H1 (cell line): ENCODE results near the gene HLTF. TPM values are rescaled to one million over a fixed set of nuclear protein-coding genes. Genes with fewer than 3 reads are reported as not detected.

Experiments
- CTCF ChIA-PET: fragments of 300-600 bp; sonication (Branson Sonifier 250); formaldehyde crosslinking; loops from one replicate; lab custom pipeline; 2021; ENCODE audit not compliant: partially characterized antibody; lab: Charles Lee
- POLR2A ChIA-PET: fragments of 300-600 bp; sonication (Branson Sonifier 250); formaldehyde crosslinking; loops from one replicate; lab custom pipeline; 2021; ENCODE audit warnings: inconsistent platforms; ENCODE audit not compliant: partially characterized antibody; lab: Charles Lee
- DNase-seq, 2 experiments: peaks; one replicate each; pipeline versions ENCODE4 v3.0.0 to v3.0.0-alpha.2; 2010 to 2022; ENCODE audit warnings: low spot score in 2 of 2, low read depth in 1 of 2, mixed read lengths in 1 of 2
- FAIRE-seq: peaks from 2 replicates; lab custom pipeline; 2011; peaks lifted over from hg19 to GRCh38; lab: Jason Lieb, UNC
- H2AFZ ChIP-seq: 2 replicates; pipeline ENCODE4 v1.8.1; 2012; ENCODE audit warnings: low read length, inconsistent platforms
- H2AK5ac ChIP-seq: 2 replicates; pipeline ENCODE4 v1.6.1; 2013; ENCODE audit warnings: low read depth, low read length
- H2BK120ac ChIP-seq: replicated peaks from 2 replicates; pipeline ENCODE3; 2013; ENCODE audit warnings: low read depth, low read length, inconsistent platforms
- H2BK12ac ChIP-seq: 2 replicates; pipeline ENCODE4 v1.6.1; 2013; ENCODE audit warnings: low read depth, low read length
- H2BK15ac ChIP-seq: 2 replicates; pipeline ENCODE4 v1.6.1; 2013; ENCODE audit warnings: low read length
- H2BK20ac ChIP-seq: 2 replicates; pipeline ENCODE4 v1.6.1; 2013; ENCODE audit warnings: low read length
- H2BK5ac ChIP-seq: 2 replicates; pipeline ENCODE4 v1.6.1; 2013; ENCODE audit warnings: low read depth, low read length
- H3K14ac ChIP-seq: 2 replicates; pipeline ENCODE4 v1.6.1; 2013; ENCODE audit warnings: inconsistent platforms; ENCODE audit not compliant: insufficient read length
- H3K18ac ChIP-seq: 2 replicates; pipeline ENCODE4 v1.6.1; 2013; ENCODE audit warnings: low read length; ENCODE audit errors: extremely low read depth
- H3K23ac ChIP-seq: 2 replicates; pipeline ENCODE4 v1.6.1; 2013; ENCODE audit warnings: inconsistent platforms; ENCODE audit not compliant: insufficient read length
- H3K23me2 ChIP-seq: 2 replicates; pipeline ENCODE4 v1.6.1; 2013; ENCODE audit warnings: low read depth, low read length
- H3K27ac ChIP-seq: 2 replicates; pipeline ENCODE4 v1.6.1; 2011; ENCODE audit warnings: low read depth, low read length, inconsistent platforms
- H3K27me3 ChIP-seq, 4 experiments: replicated peaks in 1 of 4; 1 replicate in 1 of 4; 2 replicates in 3 of 4; pipeline versions ENCODE4 v1.6.1 to v1.8.1; 2011 to 2013; ENCODE audit warnings: low read length in 3 of 4, mild to moderate bottlenecking in 3 of 4, inconsistent platforms in 2 of 4, mixed read lengths in 2 of 4, moderate library complexity in 1 of 4; ENCODE audit not compliant: control insufficient read depth in 3 of 4, insufficient read depth in 3 of 4; ENCODE audit errors: extremely low read depth in 1 of 4
- H3K36me3 ChIP-seq, 4 experiments: 2 replicates each; pipeline versions ENCODE4 v1.6.1 to v1.8.1; 2011 to 2013; ENCODE audit warnings: mild to moderate bottlenecking in 4 of 4, low read length in 3 of 4, moderate library complexity in 2 of 4, control low read depth in 1 of 4, inconsistent platforms in 1 of 4; ENCODE audit not compliant: insufficient read depth in 4 of 4, control insufficient read depth in 2 of 4
- H3K4ac ChIP-seq: replicated peaks from 2 replicates; pipeline ENCODE3; 2013; ENCODE audit warnings: low read length, low read depth, mixed read lengths, inconsistent platforms; ENCODE audit not compliant: insufficient read length
- H3K4me1 ChIP-seq, 4 experiments: replicated peaks in 1 of 4; 1 replicate in 1 of 4; 2 replicates in 3 of 4; pipeline versions ENCODE4 v1.6.1 to v1.8.1; 2011 to 2013; ENCODE audit warnings: low read length in 3 of 4, inconsistent platforms in 2 of 4, mixed read lengths in 1 of 4; ENCODE audit not compliant: insufficient read depth in 4 of 4, control insufficient read depth in 3 of 4
- H3K4me2 ChIP-seq, 2 experiments: 2 replicates each; pipeline versions ENCODE4 v1.6.1 to v1.8.1; 2011 to 2013; ENCODE audit warnings: low read depth in 2 of 2, low read length in 2 of 2, control low read depth in 1 of 2, inconsistent platforms in 1 of 2, mild to moderate bottlenecking in 1 of 2; ENCODE audit not compliant: insufficient read depth in 1 of 2
- H3K4me3 ChIP-seq, 4 experiments: fragments of 200-600, 300-600 bp in 1 of 4; sonication (generic), shearing (Covaris generic), sonication (Bioruptor Twin) in 1 of 4; 2 replicates each; pipeline versions ENCODE4 v1.5.1 to v1.8.1; 2011 to 2016; ENCODE audit warnings: low read length in 4 of 4, low read depth in 3 of 4, control low read depth in 2 of 4, inconsistent platforms in 2 of 4, mild to moderate bottlenecking in 2 of 4, mixed read lengths in 1 of 4, moderate library complexity in 1 of 4; ENCODE audit not compliant: insufficient read depth in 2 of 4; ENCODE audit errors: extremely low read depth in 1 of 4
- H3K56ac ChIP-seq: replicated peaks from 2 replicates; pipeline ENCODE3; 2013; ENCODE audit warnings: low read depth, mild to moderate bottlenecking, mixed read lengths, low read length, inconsistent platforms; ENCODE audit not compliant: insufficient read length
- H3K79me1 ChIP-seq: 2 replicates; pipeline ENCODE4 v1.6.1; 2013; ENCODE audit warnings: low read depth, low read length, control low read depth
- H3K79me2 ChIP-seq, 2 experiments: 2 replicates each; pipeline versions ENCODE4 v1.6.1 to v1.8.1; 2012 to 2013; ENCODE audit warnings: low read length in 2 of 2, mild to moderate bottlenecking in 2 of 2, inconsistent platforms in 1 of 2; ENCODE audit not compliant: insufficient read depth in 2 of 2, control insufficient read depth in 1 of 2
- H3K9ac ChIP-seq, 4 experiments: replicated peaks in 1 of 4; 1 replicate in 1 of 4; 2 replicates in 3 of 4; pipeline versions ENCODE4 v1.6.1 to v1.8.1; 2011 to 2013; ENCODE audit warnings: low read depth in 3 of 4, low read length in 3 of 4, control low read depth in 2 of 4, mild to moderate bottlenecking in 2 of 4, moderate library complexity in 2 of 4, inconsistent platforms in 1 of 4; ENCODE audit errors: extremely low read depth in 1 of 4
- H3K9me3 ChIP-seq, 2 experiments: 2 replicates each; pipeline versions ENCODE4 v1.6.1 to v1.8.1; 2012 to 2013; ENCODE audit warnings: mild to moderate bottlenecking in 2 of 2, moderate library complexity in 2 of 2, control low read depth in 1 of 2, inconsistent platforms in 1 of 2, low read depth in 1 of 2, low read length in 1 of 2, mixed read lengths in 1 of 2; ENCODE audit not compliant: insufficient read depth in 2 of 2
- H4K20me1 ChIP-seq, 2 experiments: replicated peaks in 1 of 2; 2 replicates each; pipeline versions ENCODE3 to v1.8.1; 2011 to 2013; ENCODE audit warnings: inconsistent platforms in 2 of 2, low read length in 2 of 2, mild to moderate bottlenecking in 1 of 2; ENCODE audit not compliant: insufficient read depth in 2 of 2, control insufficient read depth in 1 of 2
- H4K5ac ChIP-seq: 2 replicates; pipeline ENCODE4 v1.6.1; 2013; ENCODE audit warnings: low read length, low read depth, mixed read lengths, inconsistent platforms; ENCODE audit not compliant: insufficient read length
- H4K8ac ChIP-seq: 2 replicates; pipeline ENCODE4 v1.8.0; 2013; ENCODE audit warnings: mild to moderate bottlenecking, moderate library complexity, low read length, inconsistent platforms; ENCODE audit not compliant: insufficient read depth; ENCODE audit errors: extremely low read depth
- H4K91ac ChIP-seq: replicated peaks from 2 replicates; pipeline ENCODE3; 2013; ENCODE audit warnings: low read length, mixed read lengths, inconsistent platforms; ENCODE audit not compliant: insufficient read length
- BRCA1 ChIP-seq: IDR thresholded peaks from 2 replicates; pipeline ENCODE4 v1.6.1; 2012; ENCODE audit warnings: low read depth, low read length, improper control_type of control experiment
- CEBPB ChIP-seq: IDR thresholded peaks from 2 replicates; pipeline ENCODE4 v1.6.1; 2012; ENCODE audit warnings: low read depth, low read length
- CHD2 ChIP-seq: IDR thresholded peaks from 2 replicates; pipeline ENCODE4 v1.6.1; 2012; ENCODE audit warnings: low read length, improper control_type of control experiment
- CREB1 ChIP-seq: IDR thresholded peaks from 2 replicates; pipeline ENCODE4 v1.6.1; 2012; ENCODE audit warnings: inconsistent platforms
- EGR1 ChIP-seq: IDR thresholded peaks from 2 replicates; pipeline ENCODE4 v1.6.1; 2011; ENCODE audit warnings: low read depth, low read length, borderline replicate concordance
- EZH2 ChIP-seq: fragments of 200-600 bp; sonication (generic); IDR thresholded peaks from 2 replicates; pipeline ENCODE4 v1.7.1; 2012; ENCODE audit warnings: low read depth, mild to moderate bottlenecking, moderate library complexity, low read length, inconsistent platforms; ENCODE audit not compliant: severe bottlenecking
- KDM4A ChIP-seq: IDR thresholded peaks from one replicate; pipeline ENCODE4 v1.7.1; 2012; ENCODE audit warnings: low read depth, mild to moderate bottlenecking, moderate library complexity, low read length, inconsistent platforms; ENCODE audit not compliant: severe bottlenecking
- NANOG ChIP-seq: IDR thresholded peaks from 2 replicates; pipeline ENCODE4 v1.6.1; 2011; ENCODE audit warnings: low read length, low read depth, mild to moderate bottlenecking, inconsistent platforms; ENCODE audit not compliant: insufficient read depth, poor library complexity, severe bottlenecking
- POU5F1 ChIP-seq: IDR thresholded peaks from 2 replicates; pipeline ENCODE4 v1.6.1; 2011; ENCODE audit warnings: low read depth, mild to moderate bottlenecking, low read length, moderate library complexity
- RFX5 ChIP-seq: IDR thresholded peaks from 2 replicates; pipeline ENCODE4 v1.6.1; 2011; ENCODE audit warnings: low read depth, low read length, improper control_type of control experiment, borderline replicate concordance
- SP2 ChIP-seq: IDR thresholded peaks from 2 replicates; pipeline ENCODE4 v1.6.1; 2012; ENCODE audit warnings: mild to moderate bottlenecking, low read length, inconsistent platforms
- SUZ12 ChIP-seq: fragments of 200-600 bp; sonication (generic); IDR thresholded peaks from 2 replicates; pipeline ENCODE4 v1.6.1; 2012; ENCODE audit warnings: mild to moderate bottlenecking, inconsistent platforms, low read length, moderate library complexity, mixed read lengths
- WGBS, 2 experiments: shearing (Covaris generic) in 1 of 2; methylation state at CpG; one replicate each; pipeline versions ENCODE4 v1.1.6 to v1.1.7; 2013 to 2015; ENCODE audit warnings: low lambda C conversion rate in 2 of 2, mixed read lengths in 2 of 2, inconsistent platforms in 1 of 2, low coverage in 1 of 2, missing lambda C conversion rate in 1 of 2; ENCODE audit not compliant: insufficient replicate concordance in 2 of 2, insufficient coverage in 1 of 2, insufficient read length in 1 of 2; ENCODE audit errors: extremely low coverage in 1 of 2, missing lambda C conversion rate in 1 of 2; 5-methylcytosine and 5-hydroxymethylcytosine counted together
- polyA plus RNA-seq, 7 experiments: library from polyadenylated mRNA; depleted of rRNA in 3 of 7; stranded (reverse) in 5 of 7; unstranded in 2 of 7; fragments of >200 nt in 5 of 7; fragments of 200-250 nt in 2 of 7; gene quantifications; 1 replicate in 5 of 7; 2 replicates in 1 of 7; 4 replicates in 1 of 7; pipeline versions ENCODE4 v1.2.1 to v1.2.3, GENCODE V29; 2011 to 2013; ENCODE audit warnings: missing spikeins in 2 of 7, mixed read lengths in 2 of 7
- total RNA-seq: library from RNA; stranded (reverse); fragmentation: NEBNext Ultra II Directional; extraction: Animal tissue kit (Norgen Biotek cat#: 25700); gene quantifications from 2 replicates; pipeline ENCODE4 v1.2.1, GENCODE V29; 2021
- TF ChIP-seq, protein P1 (sequence below): IDR thresholded peaks from 2 replicates; pipeline ENCODE4 v1.6.1; 2012; ENCODE audit warnings: low read length, inconsistent platforms

HLTF gene
- total and polyA plus RNA-seq, 2 of the 8 experiments (the other 6 are each of a cell fraction or from before 2014, with no cell fraction given) = 18.1 to 60.3 TPM

DNA sequence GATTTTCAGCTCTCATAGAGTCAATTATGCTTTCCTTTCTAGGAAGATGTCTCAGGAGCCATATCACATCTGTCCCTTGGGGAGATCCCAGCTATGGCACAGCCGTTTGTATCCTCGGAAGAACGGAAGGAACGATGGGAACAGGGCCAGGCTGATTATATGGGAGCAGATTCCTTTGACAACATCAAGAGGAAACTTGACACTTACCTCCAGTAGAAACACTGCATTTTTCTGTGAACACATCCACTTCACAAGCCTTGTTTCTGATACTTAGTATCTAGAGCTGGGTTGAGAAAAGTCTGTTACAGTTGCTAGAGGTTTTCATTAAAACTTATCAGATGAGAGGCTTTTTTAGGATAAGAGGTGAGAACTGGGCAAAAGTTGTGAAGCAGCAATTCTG lies 59.6 kb downstream of the HLTF start:
- no peak overlapping the region for H2AFZ ChIP-seq
- no peak overlapping the region for H2BK15ac ChIP-seq
- H4K8ac ChIP-seq = no peak overlapping the region
- no peak overlapping the region for H4K5ac ChIP-seq
- H3K27me3 ChIP-seq = no peaks in the 10 kb centered on the region
- H3K4me3 ChIP-seq = no peak overlapping the region
- ChIA-PET CTCF (interaction anchor here (0.6 to 2.6 kb wide), 6 partner anchors 25 to 300 kb away, joined by 3 to 11 read pairs (median 4); no protein-coding TSS in a partner anchor), POLR2A (interaction anchor here (1.4 to 1.6 kb wide), 2 partner anchors 15 to 36 kb away, joined by 3 to 4 read pairs; partner anchors contain the start of gene GYG1)
- no peak overlapping the region for H3K18ac ChIP-seq
- FAIRE-seq = no peak
- H3K9me3 ChIP-seq = peaks cover 17 to 20% of the 10 kb centered on the region in 2 experiments
- H2AK5ac ChIP-seq = no peak overlapping the region
- H3K14ac ChIP-seq = no peak overlapping the region
- H2BK5ac ChIP-seq = no peak overlapping the region
- no peak for DNase-seq
- H4K20me1 ChIP-seq = no peaks in the 10 kb centered on the region
- H3K56ac ChIP-seq = no peak overlapping the region
- no peak overlapping the region for H4K91ac ChIP-seq
- no peak overlapping the region for H3K27ac ChIP-seq
- peaks cover 2 to 7% (median 3%) of the 10 kb centered on the region in 4 experiments; a peak in 4 of 7 replicates for H3K4me1 ChIP-seq
- H3K79me2 ChIP-seq = no peaks in the 10 kb centered on the region
- WGBS, 2 experiments = 91% methylated on average over 4 of the region's 4 CpGs; no CpG with 5 or more reads in 1 of the 2 experiments
- H2BK12ac ChIP-seq = no peak overlapping the region
- no peaks in the 10 kb centered on the region for H3K79me1 ChIP-seq
- no peak overlapping the region for H2BK120ac ChIP-seq
- no peak overlapping the region for H3K23ac ChIP-seq
- no peak overlapping the region for H3K9ac ChIP-seq
- no peaks in the 10 kb centered on the region for H3K23me2 ChIP-seq
- no peak overlapping the region for H3K4me2 ChIP-seq
- peaks cover 0 to 72% (median 26%) of the 10 kb centered on the region in 4 experiments; a peak in 6 of 8 replicates for H3K36me3 ChIP-seq
- no peak overlapping the region for H3K4ac ChIP-seq
- no peak overlapping the region for H2BK20ac ChIP-seq
- TF ChIP-seq CEBPB = no peak
- TF ChIP-seq, protein P1, sequence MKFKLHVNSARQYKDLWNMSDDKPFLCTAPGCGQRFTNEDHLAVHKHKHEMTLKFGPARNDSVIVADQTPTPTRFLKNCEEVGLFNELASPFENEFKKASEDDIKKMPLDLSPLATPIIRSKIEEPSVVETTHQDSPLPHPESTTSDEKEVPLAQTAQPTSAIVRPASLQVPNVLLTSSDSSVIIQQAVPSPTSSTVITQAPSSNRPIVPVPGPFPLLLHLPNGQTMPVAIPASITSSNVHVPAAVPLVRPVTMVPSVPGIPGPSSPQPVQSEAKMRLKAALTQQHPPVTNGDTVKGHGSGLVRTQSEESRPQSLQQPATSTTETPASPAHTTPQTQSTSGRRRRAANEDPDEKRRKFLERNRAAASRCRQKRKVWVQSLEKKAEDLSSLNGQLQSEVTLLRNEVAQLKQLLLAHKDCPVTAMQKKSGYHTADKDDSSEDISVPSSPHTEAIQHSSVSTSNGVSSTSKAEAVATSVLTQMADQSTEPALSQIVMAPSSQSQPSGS = no peak
- no peak for TF ChIP-seq SUZ12
- TF ChIP-seq POU5F1 = no peak
- TF ChIP-seq KDM4A = no peak
- no peak for TF ChIP-seq SP2
- no peak for TF ChIP-seq CHD2
- TF ChIP-seq CREB1 = no peak
- no peak for TF ChIP-seq NANOG
- TF ChIP-seq RFX5 = no peak
- TF ChIP-seq EZH2 = no peak
- no peak for TF ChIP-seq BRCA1
- no peak for TF ChIP-seq EGR1
